GM18517 (cell line): ENCODE measurements around the gene NSUN6.

Experiments used
- ATAC-seq: cut with Tn5 transposase; IDR thresholded peaks from one replicate; pipeline ENCODE4 v1.9.1; 2021; ENCODE audit warnings: mild to moderate bottlenecking, moderate library complexity; ENCODE audit not compliant: unreplicated experiment

Gene NSUN6

GRCh38 chr10:18505456-18506118 is 145.8 kb downstream of the NSUN6 start:
- ATAC-seq: no peak

DNA sequence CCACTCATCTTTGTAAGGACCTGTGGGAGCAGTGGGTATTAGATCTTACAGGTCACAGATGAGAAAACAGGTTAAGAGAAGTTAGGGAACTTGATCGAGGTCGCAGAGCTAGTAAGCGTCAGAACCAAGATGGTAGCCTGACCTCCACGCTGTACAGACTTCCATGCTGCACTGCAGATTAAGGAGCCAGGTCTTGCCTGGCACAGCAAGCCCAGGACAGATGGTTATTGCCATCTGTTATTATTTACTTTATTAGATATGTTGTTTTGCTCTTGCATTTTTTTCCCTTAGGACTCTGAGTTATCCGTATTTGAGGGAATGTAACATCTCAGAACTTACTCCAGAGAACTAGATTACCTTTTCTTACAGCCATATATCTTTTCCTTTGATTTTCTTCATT is 147.2 kb downstream of the NSUN6 start:
- ATAC-seq: no peak

DNA sequence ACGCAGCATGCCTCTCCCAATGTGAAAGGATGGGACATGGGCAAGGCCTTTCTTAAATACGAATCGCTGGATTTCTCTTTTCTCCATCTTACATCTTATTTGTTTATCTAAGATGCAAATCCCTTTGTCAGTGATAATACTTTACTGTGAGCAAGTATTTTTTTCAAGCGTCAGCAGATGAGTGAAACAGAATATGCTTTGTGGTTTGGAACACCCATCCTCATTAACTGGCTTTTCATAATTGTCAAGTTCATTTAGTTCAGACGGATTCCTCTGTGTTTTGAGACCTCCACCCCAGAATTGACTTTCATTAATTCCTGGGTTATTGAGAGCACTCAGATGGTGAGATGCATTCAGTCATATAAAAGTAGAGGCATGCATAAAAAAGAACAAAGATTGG is 149.8 kb downstream of the NSUN6 start:
- no peak for ATAC-seq

DNA sequence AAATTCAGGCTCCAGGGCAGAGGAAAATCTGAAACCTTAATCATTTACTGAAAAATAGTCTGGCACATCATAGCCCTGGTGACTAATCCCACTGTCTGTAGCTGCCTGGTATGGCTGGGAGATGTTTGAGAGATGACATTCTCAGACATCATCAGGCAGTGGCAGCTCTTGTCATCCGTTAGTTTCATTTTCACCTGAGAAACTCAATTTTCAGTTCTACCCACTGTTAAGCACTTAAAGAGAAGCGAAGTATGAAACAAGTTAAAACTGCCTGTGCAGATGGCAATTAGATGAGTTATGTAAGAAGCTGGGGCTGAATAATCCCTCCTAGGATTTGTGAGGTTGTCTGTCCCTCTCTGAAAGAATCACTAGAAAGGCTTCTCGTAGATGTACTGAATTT is 150.2 kb downstream of the NSUN6 start:
- peak; percentile 90 for ATAC-seq

DNA sequence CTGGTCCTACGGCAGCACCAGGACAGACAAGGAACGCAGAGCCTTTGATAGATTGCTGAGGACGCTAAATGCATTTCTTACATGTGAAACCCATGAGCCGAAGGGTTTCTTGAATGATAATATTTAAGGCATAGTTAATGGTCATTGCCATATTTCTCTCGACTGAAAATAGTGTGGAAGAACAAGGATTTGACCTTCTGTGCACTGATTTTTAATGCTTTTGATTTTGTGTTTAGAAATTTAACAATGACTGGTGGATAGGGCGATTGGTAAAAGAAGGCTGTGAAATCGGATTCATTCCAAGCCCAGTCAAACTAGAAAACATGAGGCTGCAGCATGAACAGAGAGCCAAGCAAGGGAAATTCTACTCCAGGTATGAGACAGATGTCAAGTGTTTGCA is 150.8 kb downstream of the NSUN6 start:
- ATAC-seq: no peak

DNA sequence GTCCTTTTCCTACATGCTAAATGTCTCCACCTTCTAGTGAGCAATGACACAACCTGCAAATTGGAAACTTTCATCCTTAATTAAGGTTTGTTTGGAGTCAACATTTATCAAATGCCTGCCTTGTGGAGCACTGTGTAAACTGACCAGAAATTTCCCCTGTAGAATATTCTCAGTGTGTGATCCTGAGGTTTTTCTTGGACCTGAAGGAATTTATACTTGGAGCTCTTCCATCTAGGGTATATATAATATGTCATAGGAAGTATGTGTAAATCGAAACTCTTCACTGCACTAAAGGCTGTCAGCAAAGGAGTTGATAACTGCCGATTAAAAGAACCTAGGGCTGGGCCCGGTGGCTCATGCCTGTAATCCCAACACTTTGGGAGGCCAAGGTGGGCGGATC is 152.4 kb downstream of the NSUN6 start:
- ATAC-seq: no peak

DNA sequence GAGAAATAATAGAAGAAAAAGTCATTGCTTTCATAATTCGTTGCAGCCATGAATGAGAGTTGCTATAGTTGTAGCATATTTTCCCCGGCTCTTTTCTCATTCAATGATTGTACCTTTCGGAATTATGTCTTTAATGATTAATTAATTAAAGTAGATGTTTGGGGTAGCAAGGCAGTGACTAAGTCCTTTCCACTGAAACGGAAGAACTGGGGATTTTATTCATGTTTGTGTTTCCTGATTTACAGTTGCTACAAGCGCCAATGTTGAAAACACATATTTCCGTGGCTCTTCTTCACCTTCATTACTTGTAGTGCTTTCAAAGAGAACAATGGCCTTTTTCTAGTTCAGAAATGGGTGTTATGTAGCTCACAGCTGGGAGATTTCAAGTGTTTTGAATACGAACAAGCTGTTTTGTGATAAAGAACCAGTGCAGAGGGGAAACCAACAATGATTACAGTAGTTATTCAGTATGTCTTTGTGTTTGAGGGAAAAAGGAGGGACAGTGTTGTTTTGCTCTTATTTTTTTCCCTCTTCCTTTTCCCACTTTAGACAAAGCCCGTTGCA is 153.5 kb downstream of the NSUN6 start:
- no peak for ATAC-seq
